ENCODE data around the gene JUP.

DNA sequence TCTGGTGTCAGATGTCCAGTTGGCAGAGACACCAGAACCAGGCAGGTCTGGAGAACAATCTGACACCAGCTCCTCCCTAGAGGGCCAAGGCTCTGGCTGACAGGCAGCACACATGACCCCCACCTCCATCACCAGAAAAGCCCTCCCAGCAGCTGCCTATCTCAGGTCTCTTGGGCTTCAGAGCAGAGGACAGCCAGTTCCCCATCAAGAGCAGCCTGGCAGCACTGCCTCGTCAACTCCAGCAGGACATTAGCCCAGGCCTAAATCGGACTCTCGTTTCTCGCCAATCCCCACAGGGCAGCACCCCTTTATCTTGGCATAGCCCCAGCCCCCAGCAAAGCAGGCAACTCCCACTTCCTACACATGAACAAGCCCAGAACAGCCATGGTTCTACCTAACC is 4.4 kb downstream of the JUP start:
- TF ChIP-seq, protein P1, sequence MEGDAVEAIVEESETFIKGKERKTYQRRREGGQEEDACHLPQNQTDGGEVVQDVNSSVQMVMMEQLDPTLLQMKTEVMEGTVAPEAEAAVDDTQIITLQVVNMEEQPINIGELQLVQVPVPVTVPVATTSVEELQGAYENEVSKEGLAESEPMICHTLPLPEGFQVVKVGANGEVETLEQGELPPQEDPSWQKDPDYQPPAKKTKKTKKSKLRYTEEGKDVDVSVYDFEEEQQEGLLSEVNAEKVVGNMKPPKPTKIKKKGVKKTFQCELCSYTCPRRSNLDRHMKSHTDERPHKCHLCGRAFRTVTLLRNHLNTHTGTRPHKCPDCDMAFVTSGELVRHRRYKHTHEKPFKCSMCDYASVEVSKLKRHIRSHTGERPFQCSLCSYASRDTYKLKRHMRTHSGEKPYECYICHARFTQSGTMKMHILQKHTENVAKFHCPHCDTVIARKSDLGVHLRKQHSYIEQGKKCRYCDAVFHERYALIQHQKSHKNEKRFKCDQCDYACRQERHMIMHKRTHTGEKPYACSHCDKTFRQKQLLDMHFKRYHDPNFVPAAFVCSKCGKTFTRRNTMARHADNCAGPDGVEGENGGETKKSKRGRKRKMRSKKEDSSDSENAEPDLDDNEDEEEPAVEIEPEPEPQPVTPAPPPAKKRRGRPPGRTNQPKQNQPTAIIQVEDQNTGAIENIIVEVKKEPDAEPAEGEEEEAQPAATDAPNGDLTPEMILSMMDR (IDR thresholded peaks at IDR 0.05; ENCODE audit: low read depth, low read length) = no peak
- no peak for TF ChIP-seq MYC (IDR thresholded peaks at IDR 0.05; ENCODE audit: low read depth, low read length)

Data from NB4 (cell line).